MV-4-11 (cell line): ENCODE results near the gene MINK1.

Source experiments
- DNase-seq: peaks from one replicate; lab custom pipeline; 2025; lab: John Stamatoyannopoulos, UW

Gene MINK1

DNA sequence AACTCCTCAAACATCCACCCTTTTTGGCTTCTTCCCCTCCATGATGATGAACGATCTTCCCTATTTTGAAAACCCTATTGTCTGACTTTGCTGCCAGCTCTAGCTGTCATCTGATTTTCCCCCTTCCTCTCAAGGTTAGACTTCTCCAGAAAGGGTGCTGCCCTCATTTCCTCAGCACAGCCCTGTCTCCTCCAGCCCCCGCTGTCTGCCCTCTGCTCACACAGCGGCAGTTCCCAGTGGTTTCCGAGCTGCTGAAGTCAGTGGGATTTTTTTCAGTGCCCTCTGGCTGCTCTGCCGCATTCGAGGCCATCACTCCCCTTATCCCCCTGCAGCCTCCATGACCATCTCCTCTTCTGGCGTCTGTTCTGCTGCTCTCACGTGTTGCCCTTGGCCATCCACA lies 39.6 kb downstream of the MINK1 start:
- DNase-seq: peak; percentile 31

DNA sequence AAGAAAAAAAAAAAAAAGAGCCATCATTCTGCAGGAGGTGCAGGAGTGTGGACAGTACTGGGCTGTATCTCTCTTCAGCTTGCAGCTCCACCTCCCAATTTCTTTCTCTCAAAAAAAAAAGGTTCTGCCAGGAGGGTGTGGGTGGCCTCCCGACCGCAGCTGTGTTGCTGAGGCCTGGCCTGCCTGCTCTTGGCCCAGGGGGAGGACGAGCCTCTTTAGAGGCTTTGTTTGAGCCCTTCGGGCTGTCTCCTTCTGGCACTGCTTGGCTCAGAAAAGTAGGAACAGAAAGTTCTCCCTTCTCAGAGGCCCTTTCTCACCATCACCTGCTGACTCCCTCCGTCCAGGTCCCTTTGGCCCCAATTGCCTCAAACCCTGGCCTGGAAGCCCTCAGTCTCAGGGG lies 43.9 kb downstream of the MINK1 start:
- peak; percentile 83 for DNase-seq

- DNase-seq: no peak
Measured at GRCh38 chr17:4879601-4880000, 46.5 kb downstream of the MINK1 start.

GRCh38 chr17:4880857-4881256 lies 47.7 kb downstream of the MINK1 start:
- DNase-seq: no peak

- DNase-seq: no peak
Measured at GRCh38 chr17:4881761-4882555, 48.8 kb downstream of the MINK1 start.

DNA sequence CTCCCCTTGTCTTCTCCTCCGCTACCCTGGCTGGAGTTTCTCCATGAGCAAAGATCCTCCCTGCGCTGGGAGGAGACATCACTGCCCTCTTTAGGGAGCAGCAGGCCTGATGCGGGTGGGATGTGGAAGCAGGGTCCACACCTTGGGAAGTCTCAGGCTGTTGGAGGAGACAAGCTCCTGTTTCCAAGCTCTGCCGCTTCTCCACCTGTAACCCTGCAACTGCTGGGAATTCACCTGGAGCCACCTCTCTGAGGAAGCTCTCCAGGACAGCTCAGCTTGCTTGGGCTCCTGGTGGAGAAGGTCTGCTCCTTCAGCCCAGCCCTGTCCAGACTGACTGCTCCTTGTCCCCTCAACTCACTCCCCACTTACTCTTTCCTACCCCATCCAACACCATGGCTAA lies 51.3 kb downstream of the MINK1 start:
- no peak for DNase-seq

DNA sequence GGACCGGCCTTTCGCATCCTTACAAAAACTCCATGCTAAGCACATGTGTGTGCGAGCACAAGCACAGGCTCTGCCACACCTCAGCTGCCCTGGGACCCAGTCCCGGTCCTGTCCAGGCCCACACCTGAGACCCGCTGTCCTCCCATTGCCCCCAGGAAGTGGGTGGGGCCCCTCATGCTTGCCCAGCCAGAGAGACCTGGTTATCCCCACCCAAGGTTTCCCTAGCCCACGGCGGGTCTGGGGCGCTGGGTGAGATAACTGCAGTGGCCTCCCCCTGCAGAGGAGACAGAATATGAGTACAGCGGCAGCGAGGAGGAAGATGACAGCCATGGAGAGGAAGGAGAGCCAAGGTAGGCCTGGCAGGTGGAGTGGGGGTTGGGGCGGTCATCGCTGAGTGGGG lies 53.7 kb downstream of the MINK1 start:
- DNase-seq: no peak

DNA sequence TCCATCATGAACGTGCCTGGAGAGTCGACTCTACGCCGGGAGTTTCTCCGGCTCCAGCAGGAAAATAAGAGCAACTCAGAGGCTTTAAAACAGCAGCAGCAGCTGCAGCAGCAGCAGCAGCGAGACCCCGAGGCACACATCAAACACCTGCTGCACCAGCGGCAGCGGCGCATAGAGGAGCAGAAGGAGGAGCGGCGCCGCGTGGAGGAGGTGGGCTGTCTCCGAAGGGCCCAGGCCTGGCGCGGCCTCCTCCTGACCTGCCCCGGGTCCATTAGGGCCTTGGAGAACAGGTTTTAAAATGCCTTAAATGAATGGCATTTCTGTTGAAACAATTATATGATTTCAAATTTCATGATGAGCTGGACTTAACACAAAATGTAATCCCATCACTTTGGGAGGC lies 54.4 kb downstream of the MINK1 start:
- no peak for DNase-seq

- no peak for DNase-seq
Measured at GRCh38 chr17:4891411-4892410, 58.6 kb downstream of the MINK1 start.

DNA sequence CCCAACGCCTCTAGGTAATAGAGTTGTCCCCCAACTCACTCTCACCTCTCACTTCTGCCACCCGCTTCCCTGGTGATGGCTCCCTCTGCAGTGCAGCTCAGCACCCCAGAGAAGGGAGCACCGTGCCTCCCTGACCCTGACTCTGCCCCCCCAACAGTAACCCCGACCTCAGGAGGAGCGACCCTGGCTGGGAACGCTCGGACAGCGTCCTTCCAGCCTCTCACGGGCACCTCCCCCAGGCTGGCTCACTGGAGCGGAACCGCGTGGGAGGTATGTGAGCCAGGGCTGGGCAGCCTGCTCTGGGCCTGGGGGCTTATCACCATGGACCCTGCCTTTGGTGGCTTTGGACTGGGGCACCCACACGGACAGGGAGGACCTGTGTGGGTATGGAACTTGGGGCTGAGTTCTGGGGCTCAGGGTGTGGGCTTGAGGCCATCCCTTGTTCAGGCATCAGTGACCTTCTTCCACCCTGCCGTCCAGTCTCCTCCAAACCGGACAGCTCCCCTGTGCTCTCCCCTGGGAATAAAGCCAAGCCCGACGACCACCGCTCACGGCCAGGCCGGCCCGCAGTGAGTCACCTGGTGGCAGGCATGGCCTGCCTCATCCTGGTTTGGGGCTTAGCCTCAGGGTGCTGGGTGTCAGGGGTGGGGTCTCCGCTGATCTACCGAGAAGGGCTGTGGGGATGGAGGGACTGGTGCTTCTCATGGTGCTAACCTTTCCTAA lies 59.5 kb downstream of the MINK1 start:
- DNase-seq: no peak

- no peak for DNase-seq
Measured at GRCh38 chr17:4893272-4893671, 60.1 kb downstream of the MINK1 start.

- no peak for DNase-seq
Measured at GRCh38 chr17:4893721-4894560, 60.8 kb downstream of the MINK1 start.

GRCh38 chr17:4895121-4895520 lies 62.0 kb downstream of the MINK1 start:
- DNase-seq: no peak

GRCh38 chr17:4895657-4896331 lies 62.7 kb downstream of the MINK1 start:
- DNase-seq: peak; percentile 17

GRCh38 chr17:4896332-4897197 lies 63.4 kb downstream of the MINK1 start:
- DNase-seq: no peak

GRCh38 chr17:4897198-4897687 lies 64.1 kb downstream of the MINK1 start:
- no peak for DNase-seq

DNA sequence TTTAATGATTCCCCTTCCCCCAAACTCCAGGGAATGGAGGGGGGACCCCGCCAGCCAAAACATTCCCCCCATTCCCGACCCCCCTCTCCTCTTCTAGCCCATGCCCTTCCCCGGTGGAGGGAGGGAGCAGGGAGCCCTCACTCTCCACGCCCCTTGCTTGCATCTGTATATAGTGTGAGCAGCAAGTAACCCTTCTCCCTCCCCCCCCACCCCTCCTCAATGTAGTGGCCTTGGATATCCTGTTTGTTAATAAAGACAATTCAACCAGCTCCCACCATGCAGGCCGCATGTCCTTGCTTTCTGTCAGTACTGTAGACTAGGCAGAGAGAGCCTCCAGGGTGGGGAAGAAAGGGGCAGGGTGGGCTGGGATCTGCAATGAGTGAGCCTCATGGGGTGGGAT lies 64.6 kb downstream of the MINK1 start:
- DNase-seq: no peak

- no peak for DNase-seq
Measured at GRCh38 chr17:4898351-4898750, 65.2 kb downstream of the MINK1 start.

GRCh38 chr17:4898927-4899326 lies 65.8 kb downstream of the MINK1 start:
- no peak for DNase-seq
